HCT116 (cell line): Measurements from ENCODE around the gene ITGA11. TPM values are rescaled to one million over a fixed set of nuclear protein-coding genes. Genes with fewer than 3 reads are reported as not detected.

Experiments used
- ATAC-seq: fragments of 200-7000 bp; cut with Tn5 transposase; 2 replicates; pipeline ENCODE4 v1.9.1; 2020; ENCODE audit warnings: mild to moderate bottlenecking, moderate library complexity
- BruUV-seq: library from RNA; stranded (reverse); fragments of 400-500 nt; replicated peaks from 2 replicates; lab custom pipeline; 2021; lab: Mats Ljungman, UMichigan
- CTCF ChIA-PET: fragments of 300-600 bp; sonication (Branson Sonifier 250); formaldehyde crosslinking; loops from one replicate; lab custom pipeline; 2021; ENCODE audit warnings: antibody characterized with exemption; lab: Charles Lee
- POLR2A ChIA-PET: fragments of 300-600, 350-600 bp; sonication (Branson Sonifier 250); formaldehyde crosslinking; loops from one replicate; lab custom pipeline; 2021; ENCODE audit warnings: antibody characterized with exemption; lab: Charles Lee
- RAD21 ChIA-PET, 2 experiments: fragments of 300-600 bp; sonication (Branson Sonifier 250); formaldehyde crosslinking; loops; one replicate each; lab custom pipeline; 2023; ENCODE audit warnings: low total read pairs in 2 of 2; ENCODE audit not compliant: uncharacterized antibody in 2 of 2, unreplicated experiment in 2 of 2, low non-redundant PET in 1 of 2; lab: Charles Lee
- DNase-seq: peaks from one replicate; pipeline ENCODE4 v3.0.0-alpha.2; 2010; ENCODE audit warnings: low read depth, low spot score
- H2AFZ ChIP-seq: fragments of 200-600 bp; shearing (Covaris generic), sonication (generic); 2 replicates; pipeline ENCODE4 v1.6.1; 2017; ENCODE audit warnings: low read depth, mixed run types, mixed read lengths, antibody characterized with exemption, low read length; ENCODE audit not compliant: poor library complexity, severe bottlenecking
- H3K27ac ChIP-seq: 2 replicates; pipeline ENCODE4 v1.5.1; 2012; ENCODE audit warnings: low read depth, low read length
- H3K27me3 ChIP-seq: fragments of 200-600 bp; sonication (generic); 2 replicates; pipeline ENCODE4 v1.6.1; 2016; ENCODE audit warnings: mixed run types, low read length, mixed read lengths; ENCODE audit not compliant: insufficient read depth
- H3K36me3 ChIP-seq, 2 experiments: fragments of 200-500 bp in 1 of 2; fragments of 200-600 bp in 1 of 2; sonication (Bioruptor generic) in 1 of 2; sonication (generic) in 1 of 2; 2 replicates each; pipeline versions ENCODE4 v1.5.1 to v1.6.1; 2014 to 2016; ENCODE audit warnings: low read length in 2 of 2, inconsistent platforms in 1 of 2, mixed read lengths in 1 of 2, mixed run types in 1 of 2; ENCODE audit not compliant: insufficient read depth in 2 of 2, control insufficient read depth in 1 of 2
- H3K4me1 ChIP-seq, 2 experiments: fragments of 200-600 bp in 1 of 2; sonication (generic) in 1 of 2; 2 replicates each; pipeline versions ENCODE4 v1.5.1 to v1.6.1; 2012 to 2017; ENCODE audit warnings: low read length in 2 of 2, inconsistent platforms in 1 of 2, mild to moderate bottlenecking in 1 of 2, mixed read lengths in 1 of 2, mixed run types in 1 of 2, moderate library complexity in 1 of 2; ENCODE audit not compliant: insufficient read depth in 2 of 2, control insufficient read depth in 1 of 2
- H3K4me2 ChIP-seq: fragments of 200-600 bp; sonication (generic); 2 replicates; pipeline ENCODE4 v1.6.1; 2017; ENCODE audit warnings: mixed run types, low read length, mixed read lengths
- H3K4me3 ChIP-seq, 2 experiments: fragments of 200-600 bp in 1 of 2; sonication (generic) in 1 of 2; replicated peaks in 1 of 2; 2 replicates each; pipeline ENCODE4 v1.5.1; 2011 to 2016; ENCODE audit warnings: low read length in 2 of 2, control low read depth in 1 of 2, low read depth in 1 of 2, mild to moderate bottlenecking in 1 of 2, mixed read lengths in 1 of 2, mixed run types in 1 of 2
- H3K79me2 ChIP-seq: fragments of 200-600 bp; sonication (generic); 2 replicates; pipeline ENCODE4 v1.6.1; 2017; ENCODE audit warnings: mild to moderate bottlenecking, mixed run types, low read length, moderate library complexity, mixed read lengths; ENCODE audit not compliant: insufficient read depth
- H3K9ac ChIP-seq: fragments of 200-600 bp; sonication (generic); 2 replicates; pipeline ENCODE4 v1.6.1; 2016; ENCODE audit warnings: low read length, mixed read lengths
- H3K9me2 ChIP-seq: fragments of 200-600 bp; sonication (generic), shearing (Covaris generic); 2 replicates; pipeline ENCODE4 v1.6.1; 2017; ENCODE audit warnings: mixed run types, mild to moderate bottlenecking, moderate library complexity; ENCODE audit not compliant: insufficient read depth
- H3K9me3 ChIP-seq, 2 experiments: fragments of 200-500 bp in 1 of 2; fragments of 200-600 bp in 1 of 2; sonication (Bioruptor generic) in 1 of 2; sonication (generic) in 1 of 2; 2 replicates each; pipeline ENCODE4 v1.6.1; 2014 to 2017; ENCODE audit warnings: low read length in 2 of 2, mixed read lengths in 2 of 2, inconsistent platforms in 1 of 2, low read depth in 1 of 2, mild to moderate bottlenecking in 1 of 2, mixed run types in 1 of 2, moderate library complexity in 1 of 2; ENCODE audit not compliant: control insufficient read depth in 1 of 2, insufficient read depth in 1 of 2
- H4K20me1 ChIP-seq: fragments of 200-600 bp; sonication (generic), shearing (Covaris generic); 2 replicates; pipeline ENCODE4 v1.6.1; 2017; ENCODE audit warnings: mixed run types, mild to moderate bottlenecking, moderate library complexity; ENCODE audit not compliant: insufficient read depth
- CBX3 ChIP-seq: IDR thresholded peaks from 2 replicates; pipeline ENCODE4 v1.6.1; 2012; ENCODE audit warnings: low read depth
- CEBPB ChIP-seq: IDR thresholded peaks from 2 replicates; pipeline ENCODE4 v1.6.1; 2012; ENCODE audit warnings: low read depth
- EGR1 ChIP-seq: IDR thresholded peaks from 2 replicates; pipeline ENCODE4 v1.6.1; 2012; ENCODE audit warnings: low read depth
- ELF1 ChIP-seq: IDR thresholded peaks from 2 replicates; pipeline ENCODE4 v1.6.1; 2012; ENCODE audit warnings: low read depth, borderline replicate concordance
- EZH2 ChIP-seq: fragments of 200-600 bp; sonication (generic); IDR thresholded peaks from 2 replicates; pipeline ENCODE4 v1.6.1; 2017; ENCODE audit warnings: antibody characterized with exemption, mixed run types
- EZH2phosphoT487 ChIP-seq: fragments of 200-600 bp; IDR thresholded peaks from 2 replicates; pipeline ENCODE4 v1.6.1; 2018; ENCODE audit warnings: antibody characterized with exemption, borderline replicate concordance
- FOSL1 ChIP-seq: IDR thresholded peaks from 2 replicates; pipeline ENCODE4 v1.6.1; 2012; ENCODE audit warnings: low read depth
- JUND ChIP-seq: IDR thresholded peaks from 2 replicates; pipeline ENCODE4 v1.6.1; 2012
- POLR2A ChIP-seq: IDR thresholded peaks from 2 replicates; pipeline ENCODE4 v1.7.0; 2011; ENCODE audit warnings: borderline replicate concordance; ENCODE audit not compliant: insufficient read depth, insufficient read length; ENCODE audit errors: extremely low read depth
- POLR2AphosphoS5 ChIP-seq: IDR thresholded peaks from 2 replicates; pipeline ENCODE4 v1.6.1; 2011; ENCODE audit warnings: mild to moderate bottlenecking, low read depth, low read length, moderate library complexity
- SRF ChIP-seq: IDR thresholded peaks from 2 replicates; pipeline ENCODE4 v1.6.1; 2012; ENCODE audit warnings: low read depth
- TCF7L2 ChIP-seq: IDR thresholded peaks from 2 replicates; pipeline ENCODE4 v1.7.0; 2011; ENCODE audit warnings: borderline replicate concordance, inconsistent platforms; ENCODE audit not compliant: insufficient read depth, insufficient read length; ENCODE audit errors: extremely low read depth
- YY1 ChIP-seq: IDR thresholded peaks from 2 replicates; pipeline ENCODE4 v1.6.1; 2011; ENCODE audit warnings: low read length, low read depth, moderate library complexity, mild to moderate bottlenecking; ENCODE audit not compliant: insufficient replicate concordance; ENCODE audit errors: extremely low read depth
- ZFX ChIP-seq: fragments of 450-650 bp; IDR thresholded peaks from 2 replicates; pipeline ENCODE4 v1.6.1; 2017
- intact Hi-C: fragments of 100-400 bp; cut with micrococcal nuclease; formaldehyde crosslinking; loops from 2 replicates; pipeline ENCODE4 v1.10.0; 2022
- total RNA-seq: library from RNA; stranded (reverse); gene quantifications from one replicate; pipeline ENCODE4 v1.2.1, GENCODE V29; 2021; ENCODE audit not compliant: unreplicated experiment
- TF ChIP-seq, protein P1 (sequence below): IDR thresholded peaks from 2 replicates; pipeline ENCODE4 v1.6.1; 2011; ENCODE audit warnings: mild to moderate bottlenecking, low read length, moderate library complexity; ENCODE audit not compliant: insufficient replicate concordance; ENCODE audit errors: extremely low read depth
- TF ChIP-seq, protein P2 (sequence below): IDR thresholded peaks from 2 replicates; pipeline ENCODE4 v1.6.1; 2012
- TF ChIP-seq, protein P3 (sequence below): IDR thresholded peaks from 2 replicates; pipeline ENCODE4 v1.6.1; 2012
- TF ChIP-seq, protein P4 (sequence below): IDR thresholded peaks from 2 replicates; pipeline ENCODE4 v1.6.1; 2012; ENCODE audit warnings: low read depth

Gene ITGA11
- total RNA-seq, 1 experiment from 2014 or later = not detected

DNA sequence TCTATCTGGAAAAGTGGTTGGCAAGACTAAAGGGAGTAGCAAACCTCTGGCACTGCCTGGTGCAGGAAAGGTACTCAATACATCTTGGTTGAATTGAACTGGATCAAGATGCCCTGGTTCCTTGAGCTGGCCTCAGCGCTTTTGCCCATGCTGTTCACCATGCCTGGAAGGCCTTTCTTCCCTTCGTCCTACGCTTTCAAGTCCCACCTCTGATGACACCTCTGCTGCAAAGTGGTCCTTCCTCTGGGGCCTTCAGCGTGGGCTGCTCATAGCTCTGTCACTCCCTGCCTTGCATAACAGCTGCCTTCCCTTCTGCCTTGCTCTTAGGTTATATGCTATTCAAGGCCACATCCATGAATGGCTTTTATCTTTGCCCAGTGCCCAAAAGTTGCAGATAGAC is 23.0 kb downstream of the ITGA11 start:
- no peak overlapping the region for H3K4me3 ChIP-seq
- H3K4me1 ChIP-seq = no peaks in the 10 kb centered on the region
- TF ChIP-seq POLR2A = no peak
- TF ChIP-seq TCF7L2 = no peak
- TF ChIP-seq FOSL1 = no peak
- TF ChIP-seq, protein P1, sequence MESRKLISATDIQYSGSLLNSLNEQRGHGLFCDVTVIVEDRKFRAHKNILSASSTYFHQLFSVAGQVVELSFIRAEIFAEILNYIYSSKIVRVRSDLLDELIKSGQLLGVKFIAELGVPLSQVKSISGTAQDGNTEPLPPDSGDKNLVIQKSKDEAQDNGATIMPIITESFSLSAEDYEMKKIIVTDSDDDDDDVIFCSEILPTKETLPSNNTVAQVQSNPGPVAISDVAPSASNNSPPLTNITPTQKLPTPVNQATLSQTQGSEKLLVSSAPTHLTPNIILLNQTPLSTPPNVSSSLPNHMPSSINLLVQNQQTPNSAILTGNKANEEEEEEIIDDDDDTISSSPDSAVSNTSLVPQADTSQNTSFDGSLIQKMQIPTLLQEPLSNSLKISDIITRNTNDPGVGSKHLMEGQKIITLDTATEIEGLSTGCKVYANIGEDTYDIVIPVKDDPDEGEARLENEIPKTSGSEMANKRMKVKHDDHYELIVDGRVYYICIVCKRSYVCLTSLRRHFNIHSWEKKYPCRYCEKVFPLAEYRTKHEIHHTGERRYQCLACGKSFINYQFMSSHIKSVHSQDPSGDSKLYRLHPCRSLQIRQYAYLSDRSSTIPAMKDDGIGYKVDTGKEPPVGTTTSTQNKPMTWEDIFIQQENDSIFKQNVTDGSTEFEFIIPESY = no peak
- no peak for TF ChIP-seq SRF
- TF ChIP-seq EZH2phosphoT487 = no peak
- no peak for TF ChIP-seq EZH2
- TF ChIP-seq CEBPB = no peak
- TF ChIP-seq ZFX = no peak
- TF ChIP-seq JUND = no peak
- TF ChIP-seq CBX3 = no peak
- no peak for TF ChIP-seq YY1
- TF ChIP-seq, protein P2, sequence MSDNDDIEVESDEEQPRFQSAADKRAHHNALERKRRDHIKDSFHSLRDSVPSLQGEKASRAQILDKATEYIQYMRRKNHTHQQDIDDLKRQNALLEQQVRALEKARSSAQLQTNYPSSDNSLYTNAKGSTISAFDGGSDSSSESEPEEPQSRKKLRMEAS = no peak
- no peak for TF ChIP-seq ELF1
- no peak for TF ChIP-seq EGR1
- TF ChIP-seq, protein P3, sequence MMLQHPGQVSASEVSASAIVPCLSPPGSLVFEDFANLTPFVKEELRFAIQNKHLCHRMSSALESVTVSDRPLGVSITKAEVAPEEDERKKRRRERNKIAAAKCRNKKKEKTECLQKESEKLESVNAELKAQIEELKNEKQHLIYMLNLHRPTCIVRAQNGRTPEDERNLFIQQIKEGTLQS = no peak
- TF ChIP-seq POLR2AphosphoS5 = no peak
- TF ChIP-seq, protein P4, sequence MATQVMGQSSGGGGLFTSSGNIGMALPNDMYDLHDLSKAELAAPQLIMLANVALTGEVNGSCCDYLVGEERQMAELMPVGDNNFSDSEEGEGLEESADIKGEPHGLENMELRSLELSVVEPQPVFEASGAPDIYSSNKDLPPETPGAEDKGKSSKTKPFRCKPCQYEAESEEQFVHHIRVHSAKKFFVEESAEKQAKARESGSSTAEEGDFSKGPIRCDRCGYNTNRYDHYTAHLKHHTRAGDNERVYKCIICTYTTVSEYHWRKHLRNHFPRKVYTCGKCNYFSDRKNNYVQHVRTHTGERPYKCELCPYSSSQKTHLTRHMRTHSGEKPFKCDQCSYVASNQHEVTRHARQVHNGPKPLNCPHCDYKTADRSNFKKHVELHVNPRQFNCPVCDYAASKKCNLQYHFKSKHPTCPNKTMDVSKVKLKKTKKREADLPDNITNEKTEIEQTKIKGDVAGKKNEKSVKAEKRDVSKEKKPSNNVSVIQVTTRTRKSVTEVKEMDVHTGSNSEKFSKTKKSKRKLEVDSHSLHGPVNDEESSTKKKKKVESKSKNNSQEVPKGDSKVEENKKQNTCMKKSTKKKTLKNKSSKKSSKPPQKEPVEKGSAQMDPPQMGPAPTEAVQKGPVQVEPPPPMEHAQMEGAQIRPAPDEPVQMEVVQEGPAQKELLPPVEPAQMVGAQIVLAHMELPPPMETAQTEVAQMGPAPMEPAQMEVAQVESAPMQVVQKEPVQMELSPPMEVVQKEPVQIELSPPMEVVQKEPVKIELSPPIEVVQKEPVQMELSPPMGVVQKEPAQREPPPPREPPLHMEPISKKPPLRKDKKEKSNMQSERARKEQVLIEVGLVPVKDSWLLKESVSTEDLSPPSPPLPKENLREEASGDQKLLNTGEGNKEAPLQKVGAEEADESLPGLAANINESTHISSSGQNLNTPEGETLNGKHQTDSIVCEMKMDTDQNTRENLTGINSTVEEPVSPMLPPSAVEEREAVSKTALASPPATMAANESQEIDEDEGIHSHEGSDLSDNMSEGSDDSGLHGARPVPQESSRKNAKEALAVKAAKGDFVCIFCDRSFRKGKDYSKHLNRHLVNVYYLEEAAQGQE = no peak
- H3K9ac ChIP-seq = no peak overlapping the region
- no peak overlapping the region for H2AFZ ChIP-seq
- H3K27ac ChIP-seq = no peak overlapping the region
- ChIA-PET POLR2A (no interaction called here), RAD21 (no interaction called here), CTCF (no interaction called here)
- no peaks in the 10 kb centered on the region for H3K9me3 ChIP-seq
- ATAC-seq (no peak), DNase-seq (no peak)
- H3K9me2 ChIP-seq = no peaks in the 10 kb centered on the region
- H4K20me1 ChIP-seq = no peaks in the 10 kb centered on the region
- no peaks in the 10 kb centered on the region for H3K27me3 ChIP-seq
- BruUV-seq = no TSS peak
- no peaks in the 10 kb centered on the region for H3K36me3 ChIP-seq
- H3K4me2 ChIP-seq = no peak overlapping the region
- H3K79me2 ChIP-seq = no peaks in the 10 kb centered on the region
- intact Hi-C loops = no loop called here
